Thyroid gland (tissue), 4 donors: ENCODE results near the gene MAPK7. TPM values are rescaled to one million over a fixed set of nuclear protein-coding genes. Genes with fewer than 3 reads are reported as not detected.
A peak's percentile ranks its signal among the peaks of the same experiment; 100 is the strongest.

Experiments used
- DNase-seq, 2 donors: peaks; one replicate each; pipeline ENCODE4 v3.0.0-alpha.2; 2019
- H3K27ac ChIP-seq, 3 donors: fragments of 200-600 bp; sonication (generic); 1 replicate in 2 of 3; 2 replicates in 1 of 3; pipeline ENCODE4 v1.5.1; 2016 to 2019; ENCODE audit warnings: mild to moderate bottlenecking in 1 of 3, moderate library complexity in 1 of 3
- H3K27me3 ChIP-seq: fragments of 200-600 bp; sonication (generic); one replicate; pipeline ENCODE4 v1.5.1; 2019
- H3K36me3 ChIP-seq, 2 donors: fragments of 200-600 bp; sonication (generic); one replicate each; pipeline ENCODE4 v1.5.1; 2016 to 2019
- H3K4me1 ChIP-seq, 2 donors: fragments of 200-600 bp; sonication (generic); one replicate each; pipeline ENCODE4 v1.5.1; 2017 to 2019
- H3K4me3 ChIP-seq, 3 donors: fragments of 200-600 bp; sonication (generic); replicated peaks in 1 of 3; 1 replicate in 2 of 3; 2 replicates in 1 of 3; pipeline ENCODE4 v1.5.1; 2016; ENCODE audit warnings: mild to moderate bottlenecking in 1 of 3
- H3K9me3 ChIP-seq: fragments of 200-600 bp; sonication (generic); one replicate; pipeline ENCODE4 v1.5.1; 2017
- CTCF ChIP-seq, 6 experiments: fragments of 200-600 bp in 3 of 6; fragments of 450-650 bp in 3 of 6; sonication (generic) in 3 of 6; IDR thresholded peaks; one replicate each; pipeline ENCODE4 v1.5.1; 2016 to 2019; ENCODE audit warnings: antibody characterized with exemption in 6 of 6, mild to moderate bottlenecking in 2 of 6, inconsistent platforms in 1 of 6, moderate library complexity in 1 of 6
- POLR2A ChIP-seq, 2 donors: fragments of 450-650 bp; IDR thresholded peaks; one replicate each; pipeline ENCODE4 v1.6.1; 2017; ENCODE audit warnings: antibody characterized with exemption in 2 of 2, mild to moderate bottlenecking in 2 of 2, moderate library complexity in 1 of 2
- WGBS, 2 donors: methylation state at CpG; one replicate each; pipeline ENCODE4 v1.1.5; 2017; 5-methylcytosine and 5-hydroxymethylcytosine counted together
- intact Hi-C: fragments of 100-400 bp; cut with DNase I; formaldehyde crosslinking; loops from one replicate; pipeline ENCODE4 v1.15.1; 2023
- total RNA-seq, 4 donors: library from RNA; depleted of rRNA; stranded (reverse); fragments of >200 nt; gene quantifications; one replicate each; pipeline ENCODE4 v1.2.3, GENCODE V29; 2016

The MAPK7 gene
- total RNA-seq, 4 donors from 2014 or later, result 22.4 to 46.5 (median 31.3) TPM

GRCh38 chr17:19379361-19380065 is 1.2 kb downstream of the MAPK7 start:
- H3K27me3 ChIP-seq, result no peaks in the 10 kb centered on the region
- TF ChIP-seq POLR2A (IDR thresholded peaks at IDR 0.05) (no peak), CTCF (IDR thresholded peaks at IDR 0.05) (no peak)
- peaks cover 6 to 17% of the 10 kb centered on the region in 2 donors for H3K4me1 ChIP-seq
- H3K36me3 ChIP-seq, result peaks cover 24 to 40% of the 10 kb centered on the region in 2 donors
- H3K4me3 ChIP-seq, result peak overlapping the region in 1 of 3 donors; percentile 80
- peak overlapping the region in 1 of 3 donors; percentile 76 for H3K27ac ChIP-seq
- 82 to 85% methylated on average over 13 of the region's 13 CpGs for WGBS, 2 donors
- intact Hi-C loops, result no loop called here
- no peak for DNase-seq
- H3K9me3 ChIP-seq, result no peaks in the 10 kb centered on the region

GRCh38 chr17:19380481-19381301 is 2.4 kb downstream of the MAPK7 start:
- intact Hi-C loops, result no loop called here
- Histone ChIP-seq H3K27me3 (no peaks in the 10 kb centered on the region), H3K27ac (no peak overlapping the region), H3K4me3 (no peak overlapping the region), H3K36me3 (peaks cover 24 to 40% of the 10 kb centered on the region in 2 donors), H3K4me1 (peaks cover 6 to 26% of the 10 kb centered on the region in 2 donors), H3K9me3 (no peaks in the 10 kb centered on the region)
- WGBS, 2 donors, result 93% methylated on average over 29 of the region's 29 CpGs
- no peak for DNase-seq
- TF ChIP-seq POLR2A (IDR thresholded peaks at IDR 0.05) (no peak), CTCF (IDR thresholded peaks at IDR 0.05) (no peak)

GRCh38 chr17:19381361-19381740 is 3.1 kb downstream of the MAPK7 start:
- Histone ChIP-seq H3K4me3 (no peak overlapping the region), H3K4me1 (peaks cover 6 to 26% of the 10 kb centered on the region in 2 donors), H3K27ac (no peak overlapping the region), H3K36me3 (peaks cover 24 to 40% of the 10 kb centered on the region in 2 donors), H3K9me3 (no peaks in the 10 kb centered on the region), H3K27me3 (no peaks in the 10 kb centered on the region)
- TF ChIP-seq CTCF (IDR thresholded peaks at IDR 0.05), result no peak
- no peak for TF ChIP-seq POLR2A (IDR thresholded peaks at IDR 0.05)
- WGBS, 2 donors, result 96 to 97% methylated on average over 6 to 7 of the region's 7 CpGs
- intact Hi-C loops, result no loop called here
- DNase-seq, result no peak

- TF ChIP-seq POLR2A (IDR thresholded peaks at IDR 0.05) (no peak), CTCF (IDR thresholded peaks at IDR 0.05) (no peak)
- H3K27me3 ChIP-seq, result no peaks in the 10 kb centered on the region
- H3K27ac ChIP-seq, result no peak overlapping the region
- no peak overlapping the region for H3K4me3 ChIP-seq
- no peaks in the 10 kb centered on the region for H3K9me3 ChIP-seq
- H3K36me3 ChIP-seq, result peaks cover 24 to 40% of the 10 kb centered on the region in 2 donors
- intact Hi-C loops, result no loop called here
- no peak for DNase-seq
- 92 to 94% methylated on average over 22 to 31 of the region's 31 CpGs for WGBS, 2 donors
- H3K4me1 ChIP-seq, result peaks cover 10 to 30% of the 10 kb centered on the region in 2 donors
These were observed 3.6 kb downstream of the MAPK7 start for GRCh38 chr17:19381741-19382444.
